GM23248 (cell line): ENCODE measurements around the gene CDH7.

ENCODE experiments used
- EZH2 ChIP-seq: fragments of 200-600 bp; sonication (generic); IDR thresholded peaks from 2 replicates; pipeline ENCODE4 v1.6.1; 2018; ENCODE audit warnings: antibody characterized with exemption, mild to moderate bottlenecking; ENCODE audit not compliant: insufficient read depth, poor library complexity, severe bottlenecking
- EZH2phosphoT487 ChIP-seq: fragments of 200-600 bp; sonication (generic); IDR thresholded peaks from 2 replicates; pipeline ENCODE4 v1.6.1; 2018; ENCODE audit warnings: antibody characterized with exemption, moderate library complexity, mild to moderate bottlenecking, low read depth; ENCODE audit not compliant: insufficient read depth

DNA sequence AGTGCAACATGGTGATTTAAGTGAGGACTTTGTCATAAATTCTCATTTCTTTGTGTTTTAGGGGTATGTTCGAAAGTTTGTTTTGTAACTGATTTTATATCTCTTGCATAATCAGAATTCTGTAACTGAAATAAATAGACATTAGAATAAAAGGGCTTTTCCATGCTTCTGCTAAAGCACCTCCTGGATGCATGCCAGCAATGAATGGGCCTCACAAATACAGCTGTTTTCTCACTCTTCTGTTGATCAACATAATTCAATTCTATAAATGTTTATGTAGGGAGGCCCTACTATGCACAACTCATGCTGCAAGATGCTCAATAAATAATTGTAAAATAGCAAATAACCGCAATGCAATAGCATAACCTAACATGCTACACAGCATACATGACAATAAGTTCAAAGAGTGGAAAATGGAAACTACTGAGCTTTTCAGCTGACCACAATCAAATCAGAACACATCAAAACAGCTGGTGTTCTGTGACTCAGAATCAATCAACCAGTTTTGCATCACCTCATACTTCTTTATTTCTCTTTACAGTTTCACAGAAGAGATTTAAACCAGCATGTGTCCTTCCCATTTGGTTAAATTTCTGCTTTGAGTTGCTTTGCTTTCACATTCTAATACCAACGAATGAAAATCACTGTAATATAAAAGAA is 11.0 kb downstream of the CDH7 start:
- TF ChIP-seq EZH2 (no peak), EZH2phosphoT487 (no peak)
